ENCODE results near the gene MUC21.
"Not testable (repeated sequence)": the region's sequence is repeated elsewhere in the genome, so short reads cannot be mapped to it uniquely, and the experiment has no call there.

MUC21 gene

DNA sequence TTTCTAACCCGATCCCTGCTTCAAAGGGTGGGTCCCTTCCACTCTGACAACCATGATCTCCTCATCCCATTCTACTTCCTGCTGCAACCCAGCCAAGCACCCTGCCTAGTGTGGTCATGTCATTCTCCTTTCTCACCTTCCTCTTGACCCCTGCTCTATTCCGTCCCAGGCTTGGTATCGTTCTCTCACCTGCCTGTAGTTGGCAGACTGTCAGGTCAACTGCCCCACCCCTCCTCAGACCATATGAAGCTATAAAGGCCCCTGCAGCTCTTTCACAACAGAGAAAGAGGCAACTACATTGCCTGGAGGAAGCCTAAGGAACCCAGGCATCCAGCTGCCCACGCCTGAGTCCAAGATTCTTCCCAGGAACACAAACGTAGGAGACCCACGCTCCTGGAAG is at the start of gene MUC21:
Gene MUC21, plus strand, starts transcription at position 280 of the 400 bp plus-strand sequence. CDS start 241 bp downstream, outside the sequence.
- no peak for DNase-seq

DNA sequence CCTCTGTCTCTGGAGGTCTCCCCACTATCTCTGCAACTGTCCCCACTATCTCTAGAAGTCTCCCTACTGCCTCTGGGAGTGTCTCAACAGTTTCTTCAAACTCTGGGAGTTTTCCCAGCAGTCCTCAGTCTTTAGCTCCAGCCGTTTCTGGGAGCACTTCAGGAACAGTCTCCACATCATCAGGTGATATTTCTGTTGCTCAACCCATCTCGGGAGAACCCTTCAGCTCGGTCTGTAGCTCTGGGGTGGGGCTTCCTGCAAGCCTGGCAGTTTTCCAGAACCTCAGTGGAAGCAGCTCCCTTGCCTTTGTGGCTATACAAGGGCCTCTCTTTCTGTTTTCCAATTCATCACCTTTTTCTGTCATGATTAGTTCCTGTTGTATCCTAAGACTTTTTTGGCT is 48.5 kb upstream of the MUC21 start:
- no peak for DNase-seq

DNA sequence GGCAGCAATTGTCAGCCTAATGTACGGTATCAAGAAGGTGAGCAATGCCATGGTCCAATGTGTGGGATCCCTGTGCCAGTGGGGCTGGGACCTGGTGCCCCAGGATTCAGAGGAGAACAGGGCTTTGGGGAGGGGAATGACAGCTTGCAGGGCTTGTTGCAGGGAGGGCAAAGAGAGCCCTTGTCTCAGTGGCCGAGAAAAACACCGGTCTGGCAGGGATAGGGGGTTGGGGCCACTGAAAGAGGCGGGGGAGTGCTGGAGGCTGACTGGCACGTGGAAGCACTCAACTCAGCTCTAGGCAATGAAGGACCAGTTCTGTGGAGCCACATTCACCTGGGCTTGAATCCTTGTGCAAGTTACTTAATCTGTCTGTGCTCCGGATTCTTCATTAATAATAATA is 46.3 kb upstream of the MUC21 start:
- DNase-seq, result no peak

DNA sequence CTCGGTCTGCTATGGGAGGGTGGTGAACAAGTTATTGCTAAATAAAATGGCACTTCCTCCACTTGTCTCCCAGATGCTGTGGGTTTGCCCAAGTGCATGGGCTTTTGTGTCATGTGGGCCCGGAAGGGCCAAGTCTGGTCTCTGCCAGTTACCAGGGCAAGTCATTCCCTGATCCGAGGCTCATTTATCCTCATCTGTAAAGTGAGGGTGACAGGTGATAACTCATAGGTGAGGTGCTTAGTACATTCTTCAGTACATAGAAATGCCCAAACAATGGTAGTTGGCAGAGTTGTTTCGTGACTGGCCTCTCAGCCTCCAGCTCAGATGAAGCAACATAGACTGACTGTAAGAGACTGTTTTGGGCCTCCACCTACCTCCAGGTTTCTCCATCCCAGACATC is 44.8 kb upstream of the MUC21 start:
- DNase-seq, result no peak

DNA sequence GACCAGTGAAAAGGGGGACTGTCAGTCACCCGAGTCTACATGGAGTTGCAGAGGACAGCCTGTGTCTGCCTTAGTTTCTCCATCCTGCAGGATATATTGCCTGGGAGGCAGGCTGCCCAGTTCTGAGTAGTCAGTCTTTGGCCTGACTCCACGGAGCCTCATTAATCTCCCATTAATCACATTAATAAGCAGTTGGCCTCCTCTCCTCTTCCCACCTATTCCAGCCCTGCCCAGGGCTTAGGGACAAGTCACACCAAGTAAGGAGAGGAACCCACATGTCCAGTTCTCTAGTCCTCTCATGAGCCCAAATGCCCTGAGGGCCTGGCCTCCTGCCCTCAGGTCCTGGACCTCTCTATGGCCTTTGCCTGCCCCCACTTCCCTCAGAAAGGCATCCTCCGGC is 44.0 kb upstream of the MUC21 start:
- no peak for DNase-seq

DNA sequence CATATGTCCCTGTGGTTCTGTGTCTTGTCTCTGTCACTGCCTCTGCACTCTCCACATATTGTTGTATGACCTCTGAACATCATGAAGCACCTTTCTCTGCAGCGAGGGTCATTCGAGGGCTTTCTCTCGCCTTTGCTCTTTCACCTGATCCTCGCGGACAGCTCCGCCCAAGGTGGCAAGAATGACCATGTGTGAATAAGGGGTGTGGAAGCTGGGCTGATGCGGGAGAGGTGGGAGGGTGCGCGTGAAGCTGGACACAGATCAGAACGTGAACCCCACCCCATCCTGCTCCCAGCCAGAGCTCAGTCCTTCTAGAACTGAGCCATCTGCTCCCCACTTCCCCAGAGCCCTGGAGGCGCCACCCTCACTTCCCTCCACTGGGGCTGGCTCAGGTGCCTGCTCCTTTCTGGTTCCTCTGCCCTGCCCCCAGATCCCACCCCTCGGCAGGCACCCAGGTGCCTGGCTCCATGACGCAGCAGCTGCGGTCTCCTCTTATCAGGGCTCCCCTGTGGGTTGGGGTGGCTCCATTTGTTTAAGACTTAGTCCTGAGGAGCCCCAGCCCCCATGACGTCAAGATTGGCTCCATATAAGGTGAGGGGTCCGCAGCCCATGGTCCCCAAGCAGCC is 43.0 kb upstream of the MUC21 start, which contains the start of gene MUCL3:
Gene MUCL3, plus strand, starts transcription at position 613 of the 626 bp plus-strand sequence. CDS start 27 bp downstream, outside the sequence.
- no peak for DNase-seq

DNA sequence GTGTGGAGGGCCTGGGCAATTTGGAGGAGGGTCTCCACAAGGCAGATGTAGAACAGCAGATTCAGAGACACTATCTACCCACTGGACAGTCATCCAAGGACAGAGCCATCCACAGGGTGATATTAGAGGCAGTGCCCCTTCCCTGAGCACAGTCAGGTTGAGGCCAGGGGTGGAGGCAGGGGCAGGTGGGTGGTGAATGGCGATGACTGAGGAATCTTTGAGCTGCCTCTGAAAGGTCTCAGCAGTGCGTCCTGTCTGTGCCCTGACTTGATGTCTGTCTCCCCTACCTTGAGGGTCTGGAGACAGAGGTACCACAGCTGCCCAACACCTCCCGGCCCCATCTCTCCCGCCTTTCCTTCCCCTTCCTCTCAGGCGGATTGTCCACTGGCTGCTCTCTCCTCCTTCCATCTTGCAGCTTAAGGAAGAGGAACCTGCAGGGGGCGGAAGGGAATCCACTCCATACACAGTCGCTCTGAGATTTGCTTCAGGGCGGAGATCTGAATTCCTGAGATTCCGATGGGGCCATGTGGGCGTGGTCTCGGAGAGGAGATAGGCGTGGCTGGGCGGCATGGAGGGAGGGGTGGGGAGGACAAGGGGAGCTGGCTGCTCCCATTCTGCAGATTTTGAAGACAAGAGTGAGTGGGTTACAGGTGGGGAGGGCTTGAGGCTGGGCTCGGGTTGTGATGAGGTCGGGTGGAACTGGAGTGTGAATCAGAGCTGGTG is 41.0 kb upstream of the MUC21 start:
- peak; percentile 89 for DNase-seq

DNA sequence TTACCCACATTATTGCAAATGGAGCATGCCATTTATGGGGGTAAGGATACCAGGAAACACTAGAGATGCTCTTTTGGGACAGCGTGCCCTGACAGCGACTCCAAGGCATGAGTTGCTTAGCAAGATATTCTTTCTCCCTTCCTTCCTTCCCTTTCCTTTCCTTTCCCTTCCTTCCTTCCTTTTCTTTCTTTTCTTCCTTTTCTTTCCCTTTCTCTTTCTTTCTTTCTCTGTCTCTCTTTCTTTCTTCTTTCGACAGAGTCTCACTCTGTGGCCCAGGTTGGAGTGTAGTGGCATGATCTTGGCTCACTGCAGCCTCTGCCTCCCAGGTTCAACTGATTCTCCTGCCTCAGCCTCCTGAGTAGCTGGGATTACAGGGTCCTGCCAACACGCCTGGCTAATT is 39.5 kb upstream of the MUC21 start:
- no peak for DNase-seq

DNA sequence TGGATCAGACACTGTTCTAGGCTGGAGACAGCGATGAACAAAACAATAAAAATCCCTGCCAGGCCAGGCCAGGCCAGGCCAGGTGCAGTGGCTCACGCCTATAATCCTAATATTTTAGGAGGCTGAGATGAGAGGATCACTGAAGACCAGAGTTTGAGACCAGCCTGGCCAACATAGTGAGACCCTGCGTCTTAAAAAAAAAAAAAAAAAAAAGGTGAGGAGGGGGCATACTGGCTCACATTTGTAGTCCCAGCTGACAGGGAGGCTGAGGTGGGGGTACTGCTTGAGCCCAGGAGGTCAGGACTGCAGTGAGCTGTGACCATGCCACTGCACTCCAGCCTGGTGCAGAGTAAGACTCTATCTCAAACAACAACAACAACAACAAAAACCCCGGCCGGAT is 38.2 kb upstream of the MUC21 start:
- no peak for DNase-seq

DNA sequence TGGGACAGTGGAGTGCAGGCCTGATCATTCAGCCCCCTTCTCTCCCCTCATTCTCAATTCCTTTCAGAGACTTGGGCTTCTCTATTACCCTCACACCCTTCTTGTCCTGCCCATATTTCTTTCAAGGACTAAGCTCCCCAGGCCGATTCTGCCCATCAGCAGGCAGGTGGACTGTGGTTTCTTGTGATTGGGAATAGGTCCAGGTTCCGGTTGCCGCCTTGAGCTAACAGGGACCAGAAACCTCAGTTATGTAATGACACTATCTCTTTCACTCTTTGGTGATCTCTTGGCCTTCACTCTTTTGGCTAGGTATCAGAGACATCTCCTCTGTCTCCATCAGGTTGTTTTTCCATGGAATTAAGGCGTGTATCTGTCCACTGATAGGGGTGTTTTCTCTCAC is 36.3 kb upstream of the MUC21 start:
- DNase-seq, result no peak

DNA sequence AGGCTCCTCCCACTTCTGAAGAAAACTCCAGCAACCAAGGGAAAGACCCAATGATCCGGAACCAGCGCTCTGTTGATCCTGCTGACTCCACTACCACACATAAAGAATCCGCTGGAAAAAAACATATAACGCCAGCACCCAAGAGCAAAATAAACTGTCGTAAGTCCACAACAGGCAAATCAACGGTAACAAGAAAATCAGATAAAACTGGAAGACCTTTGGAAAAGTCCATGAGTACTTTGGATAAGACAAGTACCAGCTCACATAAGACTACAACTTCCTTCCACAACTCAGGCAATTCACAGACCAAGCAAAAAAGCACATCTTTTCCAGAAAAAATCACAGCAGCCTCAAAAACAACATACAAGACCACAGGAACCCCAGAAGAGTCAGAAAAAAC is 34.7 kb upstream of the MUC21 start:
- DNase-seq, result no peak

DNA sequence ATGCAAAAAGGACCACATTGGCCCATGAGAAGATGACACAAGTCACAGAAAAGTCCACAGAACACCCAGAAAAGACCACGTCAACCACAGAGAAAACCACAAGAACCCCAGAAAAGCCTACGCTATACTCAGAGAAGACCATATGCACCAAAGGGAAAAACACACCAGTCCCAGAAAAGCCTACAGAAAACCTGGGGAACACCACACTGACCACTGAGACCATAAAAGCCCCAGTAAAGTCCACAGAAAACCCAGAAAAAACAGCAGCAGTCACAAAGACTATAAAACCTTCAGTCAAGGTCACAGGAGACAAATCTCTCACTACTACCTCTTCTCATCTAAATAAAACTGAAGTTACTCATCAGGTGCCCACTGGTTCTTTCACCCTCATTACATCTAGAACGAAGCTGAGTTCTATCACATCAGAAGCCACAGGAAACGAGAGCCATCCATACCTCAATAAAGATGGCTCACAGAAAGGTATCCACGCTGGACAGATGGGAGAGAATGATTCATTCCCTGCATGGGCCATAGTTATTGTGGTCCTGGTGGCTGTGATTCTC is 31.5 kb upstream of the MUC21 start:
- no peak for DNase-seq

DNA sequence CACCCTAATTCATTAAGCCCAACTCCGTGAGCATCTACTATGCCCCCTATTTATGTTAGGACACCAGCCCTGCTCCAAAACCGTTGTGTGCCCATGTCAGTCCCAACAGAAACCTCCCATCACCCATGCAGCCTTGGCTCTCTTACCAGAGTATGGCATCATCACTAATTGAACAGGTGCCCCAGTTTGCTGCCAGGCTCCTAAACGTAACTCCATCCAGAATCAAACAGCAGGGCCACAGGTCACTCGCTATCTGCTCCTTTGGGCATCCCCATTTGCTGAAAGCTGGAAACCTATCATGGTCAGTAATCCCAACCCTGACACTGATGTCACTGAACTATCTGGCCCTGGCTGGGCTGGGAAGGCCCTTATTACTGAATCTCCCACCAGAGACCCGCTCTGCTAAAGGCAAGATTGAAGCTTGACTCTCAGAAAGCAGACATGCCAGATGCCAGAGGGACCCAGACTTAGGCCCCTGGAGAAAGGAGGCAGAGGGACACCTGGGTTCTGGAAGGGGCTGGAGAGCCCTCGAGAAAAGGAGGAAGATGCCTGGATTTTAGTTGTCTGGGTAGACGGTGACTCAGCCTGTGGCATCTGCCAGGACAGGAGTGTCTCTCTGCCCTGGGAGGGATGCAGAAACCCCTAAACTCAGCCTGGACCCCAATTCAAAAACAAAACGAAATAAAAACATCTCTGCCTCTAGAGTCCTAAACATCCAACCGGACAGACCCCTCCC is 28.7 kb upstream of the MUC21 start:
- DNase-seq, result no peak

DNA sequence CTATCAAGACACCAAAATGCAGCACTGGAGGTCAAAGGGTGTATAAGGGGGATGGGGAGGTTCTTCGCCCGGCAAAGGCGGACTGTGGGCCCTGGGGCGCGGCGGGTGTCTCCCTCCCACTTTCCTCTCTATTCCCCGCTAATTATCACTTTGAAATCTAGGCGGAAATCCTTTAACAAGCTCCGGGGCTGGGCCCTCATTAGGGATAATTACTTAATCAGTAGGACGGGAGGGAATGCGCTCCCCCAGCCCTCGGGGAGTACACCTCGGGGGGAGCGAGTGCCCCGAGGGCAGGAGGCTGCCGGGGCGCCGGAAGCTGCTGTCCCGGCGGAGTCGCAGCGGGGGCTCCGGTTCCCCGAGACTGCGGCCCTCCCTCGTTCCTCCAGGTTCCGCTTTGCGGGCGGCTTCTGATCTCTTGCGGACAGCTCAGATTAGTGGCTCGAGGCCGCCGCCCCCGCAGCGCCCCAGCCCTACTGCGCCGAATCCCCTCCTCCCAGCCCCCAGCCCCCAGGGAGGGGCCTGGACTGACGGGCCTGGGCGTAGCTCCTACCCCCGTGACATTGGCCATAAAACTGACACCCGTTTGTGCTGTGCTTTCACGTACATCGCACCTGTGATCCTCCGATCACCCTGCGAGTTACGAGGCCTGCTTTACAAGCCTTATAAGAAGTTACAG is 28.0 kb upstream of the MUC21 start:
- DNase-seq, result peak; percentile 63

DNA sequence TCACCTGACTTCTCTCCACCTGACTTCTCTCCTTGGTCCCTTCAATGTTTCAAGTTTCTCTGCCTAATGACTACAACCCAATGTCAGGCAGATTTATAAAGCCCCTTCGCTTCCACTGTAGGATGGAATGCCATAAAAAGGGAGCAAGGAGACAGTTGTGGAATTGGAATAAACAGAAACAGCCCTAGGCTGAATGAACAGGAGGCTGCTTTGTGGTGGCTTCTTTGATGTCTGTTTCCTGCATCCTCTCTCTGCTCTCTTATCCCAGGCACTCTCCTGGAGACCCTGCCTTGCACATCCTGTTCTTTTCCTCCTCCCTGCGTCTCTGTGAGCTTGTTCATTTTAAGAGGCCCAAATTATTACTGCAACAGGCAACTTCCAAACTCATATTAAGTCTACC is 25.8 kb upstream of the MUC21 start:
- no peak for DNase-seq

DNA sequence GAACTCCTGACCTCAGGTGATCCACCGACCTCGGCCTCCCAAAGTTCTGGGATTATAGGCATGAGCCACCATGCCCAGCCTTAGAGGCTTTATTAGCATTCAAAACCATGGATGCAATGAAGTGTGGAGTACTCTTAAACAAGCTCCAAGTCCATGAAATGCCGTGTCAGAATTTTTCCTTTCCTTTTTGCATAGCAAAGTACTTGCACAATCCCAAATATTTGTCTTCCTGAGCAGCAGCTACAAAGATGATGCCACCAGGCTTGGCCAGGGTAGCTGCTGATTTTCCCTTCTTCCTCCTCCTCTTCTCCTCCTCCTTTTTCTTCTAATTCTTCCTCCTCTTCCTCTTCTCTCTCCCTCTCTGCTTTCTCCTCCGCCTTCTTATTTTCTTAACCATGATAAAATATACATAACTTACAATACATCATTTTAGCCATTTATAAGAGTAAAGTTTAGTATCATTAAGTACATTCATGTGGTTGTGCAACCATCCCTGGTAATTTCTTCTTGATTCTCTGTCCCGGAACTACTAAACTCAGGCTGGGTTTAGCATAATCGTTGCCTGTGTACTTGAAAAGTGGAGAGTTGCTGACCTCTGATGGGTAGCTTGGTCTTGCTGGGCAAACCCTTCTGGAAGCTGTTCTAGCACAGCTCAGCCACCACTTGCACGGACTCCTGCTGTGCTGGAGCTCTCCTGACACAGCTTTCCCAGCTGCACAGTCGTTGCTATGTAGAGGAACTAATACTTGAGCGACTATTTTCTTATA is 22.4 kb upstream of the MUC21 start:
- peak; percentile 22 for DNase-seq

DNA sequence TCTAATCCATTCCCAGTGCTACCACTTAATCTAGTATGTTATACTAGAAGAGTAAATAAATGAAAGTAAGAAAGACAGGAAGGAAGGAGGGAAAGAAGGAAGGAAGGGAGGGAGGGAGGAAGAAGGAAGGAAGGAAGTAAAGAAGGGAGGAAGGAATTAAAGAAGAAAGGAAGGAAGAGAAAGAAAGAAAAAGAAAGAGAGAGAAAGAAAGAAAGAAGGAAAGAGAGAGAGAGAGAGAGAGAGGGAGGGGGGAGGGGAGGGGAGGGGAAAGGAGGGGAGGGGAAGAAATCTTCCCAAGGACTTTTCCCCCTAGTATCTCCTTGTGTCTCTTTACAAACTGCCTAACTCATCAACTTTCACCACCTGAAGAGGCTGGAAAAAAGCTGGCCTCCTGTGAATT is 20.8 kb upstream of the MUC21 start:
- no peak for DNase-seq

DNA sequence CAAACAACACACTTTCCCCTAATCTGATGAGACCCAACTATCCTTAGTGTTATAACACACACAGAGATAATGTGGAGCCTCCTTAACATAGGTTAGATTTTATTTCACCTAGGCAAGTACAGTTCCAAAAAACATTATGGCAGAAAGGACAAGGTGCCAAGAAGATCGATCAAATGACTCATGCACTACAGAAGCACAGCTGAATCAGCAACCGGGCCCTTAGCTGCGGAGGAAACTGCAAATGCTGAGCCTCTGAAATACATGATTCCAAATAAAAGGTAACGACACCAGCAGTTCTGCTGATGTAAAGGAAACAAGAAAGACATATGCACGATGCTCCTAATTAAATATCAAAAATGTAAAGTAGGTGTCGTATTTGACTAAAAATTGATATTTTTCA is 19.9 kb upstream of the MUC21 start:
- no peak for DNase-seq

DNA sequence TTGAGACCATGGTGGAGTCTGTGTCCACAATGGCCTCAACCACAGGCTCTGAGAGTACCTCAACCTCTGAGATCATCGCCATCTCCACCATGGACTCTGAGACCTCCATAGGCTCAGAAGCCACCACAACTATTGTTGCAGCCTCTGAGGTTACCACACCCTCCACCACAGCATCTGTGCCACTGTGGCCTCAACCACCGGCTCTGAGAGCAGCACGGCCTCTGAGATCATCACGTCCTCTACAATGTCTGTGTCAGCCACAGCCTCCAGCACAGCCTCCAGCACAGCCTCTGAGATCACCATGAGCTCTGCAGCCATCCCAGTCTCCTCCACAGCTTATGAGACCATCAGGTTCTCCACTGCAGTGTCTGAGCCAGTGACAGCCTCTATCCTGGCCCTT is 19.4 kb upstream of the MUC21 start:
- DNase-seq, result no peak

DNA sequence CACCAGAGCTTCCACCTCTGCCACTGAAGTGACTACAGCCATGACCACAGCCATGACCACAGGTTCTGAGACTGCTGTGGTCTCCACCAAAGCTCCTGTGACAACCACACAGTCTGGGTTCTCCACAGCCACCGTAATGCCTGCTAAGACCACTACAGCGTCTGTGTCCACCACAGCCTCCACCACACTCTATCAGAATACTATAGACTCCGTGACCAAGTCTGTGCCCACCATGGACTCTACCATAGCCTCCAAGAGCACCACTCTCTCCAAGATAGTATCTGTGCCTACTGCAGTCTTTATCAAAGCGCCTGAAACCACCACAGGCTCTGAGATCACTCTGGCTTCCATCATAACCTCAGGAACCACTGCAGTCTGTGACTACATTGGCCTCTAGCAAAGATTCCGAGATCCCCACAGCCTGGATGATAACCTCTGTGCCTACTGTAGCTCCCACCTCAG is 18.3 kb upstream of the MUC21 start:
- no peak for DNase-seq

DNA sequence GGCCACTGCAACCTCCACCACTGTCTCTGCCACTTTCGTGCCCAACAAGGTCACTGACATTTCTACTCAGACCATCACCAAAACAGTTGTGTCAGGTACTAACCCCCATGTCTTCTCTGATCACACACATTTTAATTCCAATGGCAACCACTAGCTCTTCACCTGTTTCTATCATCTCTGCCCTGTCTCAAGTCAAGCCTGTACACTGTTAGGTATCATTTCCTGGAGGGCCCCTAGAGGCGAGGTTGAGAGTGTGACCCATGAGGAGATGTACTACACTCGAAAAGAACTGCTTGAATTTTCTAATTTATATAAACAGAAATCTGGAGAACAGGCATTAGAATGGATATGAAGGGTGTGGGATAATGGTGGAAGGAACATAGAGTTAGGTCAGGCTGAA is 17.4 kb upstream of the MUC21 start:
- DNase-seq, result no peak

DNA sequence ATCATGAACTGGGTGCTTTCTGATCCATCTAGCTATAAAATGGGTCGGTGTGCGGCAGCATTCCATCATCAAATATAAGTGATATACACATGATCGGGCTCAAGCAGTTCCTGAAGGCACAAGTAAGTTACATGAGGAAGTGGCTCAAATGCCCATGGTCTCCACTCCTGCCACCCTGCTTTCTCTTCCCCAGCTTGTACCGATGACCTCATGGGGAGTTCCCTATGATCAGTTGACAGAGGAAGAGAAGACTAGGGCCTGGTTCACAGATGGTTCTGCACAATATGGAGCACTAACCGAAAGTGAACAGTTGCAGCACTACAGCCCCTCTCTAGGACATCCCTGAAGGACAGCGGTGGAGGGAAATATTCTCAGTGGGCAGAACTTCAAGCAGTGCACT is 14.3 kb upstream of the MUC21 start:
- DNase-seq, result not testable (repeated sequence)
